HG03565 (cell line): Measurements from ENCODE around the gene LRRC4C.
"Not testable (repeated sequence)": the region's sequence is repeated elsewhere in the genome, so short reads cannot be mapped to it uniquely, and the experiment has no call there.

Experiments used
- ATAC-seq: cut with Tn5 transposase; IDR thresholded peaks from one replicate; pipeline ENCODE4 v1.9.1; 2021; ENCODE audit warnings: mild to moderate bottlenecking, moderate library complexity; ENCODE audit not compliant: unreplicated experiment

Gene LRRC4C

DNA sequence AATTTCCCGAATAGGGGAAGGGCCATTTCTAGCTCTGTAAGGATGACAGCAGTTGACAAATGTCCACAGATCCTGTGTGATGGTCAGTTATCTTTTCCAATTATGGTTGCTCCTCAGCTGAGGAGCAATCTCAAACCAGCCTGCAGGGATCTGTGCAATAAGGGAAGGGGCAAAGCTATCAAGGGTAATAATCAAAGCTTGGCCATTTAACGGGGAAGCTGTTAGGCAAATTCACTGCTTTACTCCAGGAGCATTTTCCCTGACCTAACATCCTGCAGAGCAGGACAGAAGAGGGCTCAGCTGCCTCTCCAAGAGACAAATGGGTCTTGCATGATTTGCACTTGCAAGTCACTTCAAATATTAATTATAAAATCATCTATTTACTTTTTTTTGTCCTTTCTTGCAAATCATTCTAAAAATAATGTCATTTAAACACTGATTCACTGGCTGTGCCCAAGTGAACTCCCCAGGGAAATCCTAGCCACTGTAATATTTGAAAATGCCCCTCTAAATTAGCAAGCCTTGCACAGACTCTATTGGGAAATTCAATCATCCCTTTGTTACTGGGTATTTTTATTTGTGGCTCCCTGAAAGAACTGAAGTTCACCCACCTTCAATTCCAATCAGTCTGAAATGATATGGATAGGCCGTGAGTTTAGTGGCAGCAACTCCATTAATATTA lies 1256.7 kb downstream of the LRRC4C start:
- ATAC-seq, result no peak

DNA sequence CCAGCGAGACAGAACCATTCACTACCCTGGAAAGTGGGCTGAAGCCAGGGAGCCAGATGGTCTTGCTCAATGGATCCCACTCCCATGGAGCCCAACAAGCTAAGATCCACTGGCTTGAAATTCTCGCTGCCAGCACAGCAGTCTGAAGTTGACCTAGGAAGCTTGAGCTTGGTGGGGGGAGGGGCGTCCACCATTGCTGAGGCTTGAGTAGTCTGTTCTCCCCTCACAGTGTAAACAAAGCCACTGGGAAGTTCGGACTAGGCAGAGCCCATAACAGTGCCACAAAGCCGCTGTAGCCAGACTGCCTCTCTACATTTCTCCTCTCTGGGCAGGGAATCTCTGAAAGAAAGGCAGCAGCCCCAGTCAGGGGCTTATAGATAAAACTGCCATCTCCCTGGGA lies 1266.9 kb downstream of the LRRC4C start:
- ATAC-seq, result not testable (repeated sequence)

DNA sequence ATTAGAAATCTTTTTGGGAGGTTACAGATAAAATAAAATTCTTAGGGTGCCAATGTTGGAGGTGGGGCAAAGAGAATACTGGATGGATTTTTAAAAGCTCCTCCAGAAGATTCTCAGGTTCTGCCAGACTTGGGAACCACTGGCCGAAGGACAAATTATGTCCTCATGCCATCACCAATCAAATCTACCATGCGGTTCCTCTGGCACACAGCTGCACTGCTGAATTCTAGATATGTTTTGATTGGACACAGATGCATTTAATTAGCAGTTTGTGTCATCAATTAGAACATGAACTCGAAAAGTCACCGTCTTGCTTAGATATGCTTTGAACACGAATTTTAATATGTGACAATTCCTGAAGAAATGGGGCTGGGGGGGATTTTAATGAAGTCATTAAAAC lies 1269.2 kb downstream of the LRRC4C start:
- ATAC-seq, result no peak

DNA sequence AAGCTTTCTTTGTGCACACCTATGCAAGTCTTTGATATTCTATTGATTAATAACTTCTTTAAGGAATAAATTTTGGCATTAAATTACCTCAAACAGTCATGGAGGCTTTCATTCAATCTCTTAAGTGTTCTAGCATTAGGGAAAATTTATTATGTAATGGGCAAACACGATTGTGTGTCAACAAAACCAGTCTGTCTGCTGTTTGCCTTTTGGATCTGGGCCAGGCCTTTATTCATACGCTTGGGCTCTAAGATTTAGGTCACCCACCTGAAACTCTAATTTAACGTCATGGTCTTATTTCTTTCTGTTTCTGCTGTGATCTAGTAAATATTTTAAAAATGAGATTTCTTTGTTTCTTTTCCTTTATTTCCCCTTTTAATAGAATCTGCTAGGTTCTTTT lies 1270.6 kb downstream of the LRRC4C start:
- no peak for ATAC-seq

DNA sequence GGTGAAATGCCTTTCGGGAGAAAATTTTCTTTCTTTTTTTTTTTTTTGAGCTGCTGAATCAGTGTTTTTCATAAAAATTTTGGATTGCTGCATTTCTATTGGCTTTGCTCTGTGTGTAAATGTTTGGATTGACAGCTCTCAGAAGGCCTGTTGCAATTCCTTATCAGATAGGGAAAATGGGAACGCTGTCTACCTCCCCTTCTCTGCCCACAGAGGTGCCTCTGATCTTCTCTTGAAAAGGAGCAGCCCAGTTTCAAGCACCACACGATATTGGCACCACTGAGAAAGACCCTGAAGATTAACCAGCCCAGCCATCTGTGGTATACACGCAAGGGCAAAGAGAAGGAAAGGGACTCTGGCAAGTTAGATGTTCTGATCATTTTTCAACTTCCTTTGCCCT lies 1272.2 kb downstream of the LRRC4C start:
- no peak for ATAC-seq

DNA sequence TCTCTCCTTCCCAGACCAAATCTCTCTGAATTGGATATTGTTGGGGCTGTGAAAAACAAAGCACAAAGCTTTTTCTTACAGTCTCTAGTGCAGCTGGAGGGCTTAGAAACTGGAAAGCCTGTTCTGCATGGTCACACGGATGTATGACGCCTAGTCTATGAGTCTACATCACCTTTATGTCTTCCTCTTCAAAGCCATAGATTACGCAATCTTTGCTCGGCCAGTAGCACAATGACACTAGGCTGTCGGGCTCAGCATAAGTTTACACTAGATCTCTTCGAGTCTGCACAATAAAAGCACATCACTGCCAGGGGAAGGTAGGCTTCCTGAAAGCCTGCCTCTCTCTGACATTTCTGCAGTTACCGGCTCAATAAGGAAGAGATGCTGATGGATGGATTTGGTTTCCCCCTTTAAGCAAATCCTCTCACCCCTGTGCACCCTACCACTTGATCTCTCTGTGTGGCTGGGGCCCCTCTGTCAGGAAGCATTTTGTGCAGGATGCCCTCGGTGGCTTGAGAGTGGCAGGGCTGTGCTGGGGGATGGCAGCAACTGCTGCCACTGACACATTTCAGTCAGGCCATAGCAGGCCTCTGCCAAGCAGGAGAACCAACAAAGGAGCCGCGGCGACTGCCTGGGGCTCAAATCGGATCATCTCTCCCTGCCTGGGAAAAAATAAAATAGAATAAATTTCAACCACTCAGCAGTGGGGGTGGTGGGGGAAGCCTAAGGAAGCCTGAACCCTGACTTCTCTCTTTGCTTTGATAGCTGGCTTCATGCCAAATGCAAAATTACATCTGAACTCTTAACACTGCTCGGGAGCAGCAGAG lies 1272.8 kb downstream of the LRRC4C start:
- ATAC-seq, result no peak

DNA sequence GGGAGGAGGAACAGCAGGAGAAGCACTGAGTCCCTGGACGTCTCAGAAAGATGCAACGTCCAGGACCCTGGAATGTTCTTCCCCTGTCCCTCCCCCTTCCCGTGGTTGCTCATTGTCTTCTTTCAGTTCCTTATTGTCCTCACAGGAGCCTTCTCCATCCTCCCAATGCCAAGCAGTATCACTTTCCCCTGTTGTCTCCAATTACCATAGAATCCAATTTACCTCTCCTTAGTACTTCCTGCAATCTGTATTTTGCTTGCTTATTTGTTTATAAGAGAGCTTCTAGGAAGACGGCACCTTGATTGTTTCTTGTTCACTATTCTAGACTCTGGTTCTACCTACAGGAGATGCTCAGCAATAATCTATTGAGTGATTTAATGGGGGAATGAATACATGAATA lies 1273.7 kb downstream of the LRRC4C start:
- no peak for ATAC-seq

DNA sequence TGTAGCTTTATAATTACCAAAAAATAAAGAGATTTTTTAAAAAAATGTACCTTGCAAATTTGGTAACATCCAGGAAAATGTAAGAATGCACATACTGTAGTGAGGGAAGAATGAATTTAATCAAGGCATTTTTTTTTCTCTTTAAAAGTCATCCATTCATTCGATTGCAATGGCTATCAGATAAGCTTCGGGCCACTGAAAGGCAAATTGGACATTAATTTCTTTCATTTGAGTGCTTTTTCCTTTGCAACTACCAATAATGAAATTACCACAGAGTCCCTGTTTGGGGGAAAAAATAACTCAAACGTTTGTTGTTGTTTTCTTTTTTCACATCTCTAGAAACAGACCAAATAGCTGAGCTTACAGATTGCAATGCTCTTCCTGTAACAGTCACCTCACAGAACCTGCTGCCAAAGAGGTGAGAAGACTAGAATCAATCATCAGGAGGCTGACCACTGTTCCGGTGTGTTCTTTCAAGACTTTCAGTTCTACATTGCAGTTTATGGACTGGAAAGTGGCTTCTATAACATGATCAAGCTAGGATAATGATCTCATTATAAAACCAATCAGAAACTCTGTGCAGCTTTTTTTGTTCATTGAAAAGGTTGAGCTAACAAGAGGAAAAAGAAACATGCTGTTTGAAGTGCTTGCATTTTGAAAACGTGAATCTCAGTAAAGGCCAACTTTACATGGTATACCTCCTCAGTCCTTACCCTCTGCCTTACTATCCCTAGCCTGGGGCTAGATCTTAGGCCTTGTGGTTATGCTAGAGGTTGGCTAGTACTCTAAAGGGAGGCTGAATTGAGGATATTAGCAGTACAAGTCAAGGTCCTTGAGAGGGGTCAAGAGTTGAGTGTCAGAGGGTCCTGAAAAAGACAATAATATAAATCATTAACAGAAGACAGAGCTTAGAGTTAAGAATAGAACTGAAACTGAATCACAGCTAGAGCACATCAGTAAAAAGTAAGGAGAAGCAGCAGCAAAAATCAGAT lies 1276.1 kb downstream of the LRRC4C start:
- peak; percentile 87 for ATAC-seq

DNA sequence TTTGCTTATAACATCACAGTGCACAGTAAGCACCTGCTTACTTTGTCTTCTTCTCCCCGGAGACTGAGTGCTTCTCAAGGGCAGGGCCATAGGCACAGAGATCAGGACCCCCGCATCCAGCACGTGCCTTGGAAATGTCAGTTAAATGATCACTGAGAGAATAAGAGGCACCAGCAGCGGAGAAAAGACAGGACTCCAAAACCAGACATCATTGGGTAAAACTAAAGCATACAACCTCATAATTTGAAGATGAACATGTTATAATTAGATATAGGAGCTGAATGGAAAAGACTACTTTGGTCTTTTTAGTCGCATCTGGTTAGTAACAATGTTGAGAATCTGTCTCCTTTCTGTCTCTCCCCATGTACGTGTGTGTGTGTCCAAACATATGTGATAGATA lies 1279.9 kb downstream of the LRRC4C start:
- no peak for ATAC-seq

DNA sequence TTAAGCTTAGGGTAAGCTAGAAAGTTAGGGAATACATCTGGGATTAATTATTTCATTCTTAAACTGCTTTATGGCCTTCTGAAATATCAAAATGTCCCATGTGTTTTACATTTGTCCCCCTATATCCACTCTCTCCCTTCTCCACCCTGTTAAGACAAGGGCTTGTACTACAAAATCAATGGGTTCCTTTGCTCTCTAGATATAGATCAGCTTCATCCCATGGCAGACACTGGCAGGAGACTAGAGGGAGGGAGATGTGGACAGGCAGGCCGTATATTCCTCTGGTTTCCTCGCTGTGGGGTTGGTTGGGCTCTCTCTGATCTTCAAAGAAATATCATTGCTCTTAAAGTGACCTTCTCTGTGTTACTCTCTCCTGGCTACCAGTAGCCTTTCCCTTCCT lies 1281.0 kb downstream of the LRRC4C start:
- ATAC-seq, result no peak

DNA sequence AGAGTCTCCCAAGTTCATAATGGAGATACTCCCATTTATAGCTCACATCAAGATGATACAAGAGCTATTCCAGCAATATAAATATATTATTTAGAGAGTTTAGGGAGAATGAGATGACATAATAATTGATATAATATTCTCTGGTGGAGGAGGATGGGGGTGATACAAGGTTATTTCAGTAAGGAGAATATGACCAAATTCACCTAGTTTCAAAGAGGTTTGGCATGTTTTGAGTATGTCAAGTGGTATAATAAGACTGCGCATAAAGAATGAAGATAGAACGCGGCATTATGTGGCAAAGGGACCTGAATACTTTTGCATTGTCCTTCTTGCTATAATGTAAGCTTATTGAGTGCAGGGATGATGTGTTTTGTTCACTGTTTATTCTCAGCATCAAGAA lies 1283.5 kb downstream of the LRRC4C start:
- ATAC-seq, result no peak

DNA sequence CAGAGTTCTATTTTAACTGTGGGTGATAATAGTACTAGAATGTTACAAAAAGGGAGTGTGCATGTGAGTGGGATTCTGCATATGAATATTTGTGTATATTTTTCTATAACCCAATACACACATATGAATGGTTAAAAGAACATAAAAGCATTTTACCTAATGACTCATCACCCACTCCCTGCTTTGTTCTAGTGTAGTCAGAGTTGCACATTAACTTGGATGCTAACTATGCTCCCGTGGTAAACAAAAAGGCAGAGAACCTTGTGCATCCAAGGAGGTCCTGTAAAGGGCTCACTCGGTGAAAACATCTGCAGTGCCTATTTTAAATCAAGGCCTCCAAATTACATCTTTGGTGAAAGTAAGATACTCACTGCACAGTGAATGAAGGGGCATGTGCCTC lies 1289.4 kb downstream of the LRRC4C start:
- ATAC-seq, result no peak

DNA sequence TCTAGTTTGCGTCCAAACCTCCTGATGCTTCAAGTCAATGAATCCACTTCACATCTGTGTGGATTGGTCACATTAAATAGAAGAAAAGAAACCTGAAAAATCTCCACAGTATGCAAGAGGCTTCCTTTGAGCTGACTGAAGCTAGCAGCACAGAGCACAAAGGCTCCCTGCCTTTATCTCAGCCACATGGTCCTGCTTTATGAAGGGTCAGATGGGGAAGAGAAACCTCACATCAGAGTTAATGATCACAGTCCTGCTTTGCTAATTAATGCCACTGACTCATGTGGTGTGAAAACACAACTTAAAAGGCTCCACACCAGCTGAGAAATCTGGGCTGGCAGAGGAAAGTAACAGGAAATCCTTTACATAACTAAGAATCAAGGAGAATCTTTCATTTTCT lies 1291.0 kb downstream of the LRRC4C start:
- peak; percentile 80 for ATAC-seq

DNA sequence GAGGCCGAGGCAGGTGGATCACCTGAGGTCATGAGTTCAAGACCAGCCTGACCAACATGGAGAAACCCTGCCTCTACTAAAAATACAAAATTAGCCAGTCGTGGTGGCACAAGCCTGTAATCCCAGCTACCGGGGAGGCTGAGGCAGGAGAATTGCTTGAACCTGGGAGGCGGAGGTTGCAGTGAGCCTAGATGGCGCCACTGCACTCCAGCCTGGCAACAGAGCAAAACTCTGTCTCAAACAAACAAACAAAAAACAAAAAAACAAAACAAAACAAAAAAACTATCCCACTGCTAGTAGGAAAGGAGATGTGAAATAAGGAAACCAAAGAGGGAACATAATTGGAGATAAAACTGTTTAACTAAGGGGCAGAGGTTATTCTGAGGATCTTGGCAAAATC lies 1291.6 kb downstream of the LRRC4C start:
- not testable (repeated sequence) for ATAC-seq

DNA sequence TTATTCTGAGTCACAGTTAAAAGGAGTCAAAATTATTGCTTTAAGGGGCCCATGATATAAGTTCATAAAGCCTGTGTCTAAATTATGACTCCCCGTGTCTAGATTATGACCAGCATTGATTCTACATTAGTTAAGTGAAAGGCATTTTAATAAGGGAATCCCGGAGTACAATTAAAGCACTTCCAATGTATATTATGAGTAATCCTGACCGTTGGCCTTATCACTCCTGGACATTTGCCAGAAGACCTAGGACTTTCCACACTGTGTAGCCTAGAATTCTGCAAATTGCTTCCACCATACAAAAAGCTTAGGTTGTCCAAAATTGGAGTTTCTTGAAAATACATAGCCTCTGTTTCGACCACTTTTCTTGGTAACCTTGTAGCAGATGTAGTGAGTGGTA lies 1292.6 kb downstream of the LRRC4C start:
- ATAC-seq, result no peak

DNA sequence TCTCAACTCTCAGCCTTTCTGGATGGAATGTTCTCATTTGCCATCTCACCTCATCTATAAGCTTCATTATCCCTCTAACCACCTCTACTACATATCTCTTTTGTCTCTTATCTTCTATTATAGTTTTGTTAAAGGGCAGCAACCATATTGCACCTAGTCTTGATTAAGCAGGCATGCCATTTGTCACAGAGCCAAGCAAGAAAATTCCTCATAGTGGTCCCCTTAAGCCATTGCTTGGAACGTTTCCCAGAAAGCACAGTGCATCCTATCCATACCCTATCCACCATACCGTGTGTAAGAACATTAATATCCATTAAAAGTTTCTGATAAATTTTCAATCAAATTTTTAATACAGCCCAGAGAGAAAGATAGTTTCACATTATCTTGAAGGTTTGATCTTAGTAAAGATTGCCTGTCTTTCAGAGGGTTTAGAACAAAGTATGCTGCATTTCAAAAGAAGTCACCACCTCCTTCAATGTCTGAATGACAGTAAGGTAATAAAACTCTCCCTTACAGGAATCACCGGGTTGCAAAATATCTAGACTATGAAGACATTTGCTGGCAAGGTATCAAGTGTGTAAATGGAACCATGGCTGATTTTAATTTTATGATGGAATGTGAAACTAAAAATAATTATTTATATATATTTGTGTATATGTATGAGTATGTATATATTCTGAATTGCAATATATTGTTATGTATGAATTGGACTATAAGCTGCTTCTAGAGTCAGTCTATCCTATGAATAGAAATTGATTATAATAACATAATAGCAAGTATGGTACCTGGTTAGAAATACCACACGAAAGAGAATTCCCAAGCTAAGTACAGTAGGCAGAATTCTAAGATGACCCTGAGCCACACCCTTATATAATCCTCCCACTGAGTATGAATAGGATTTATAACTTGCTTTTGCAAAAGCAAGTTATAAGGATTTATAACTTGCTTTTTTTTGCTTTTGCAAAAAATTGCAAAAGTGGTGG lies 1296.3 kb downstream of the LRRC4C start:
- no peak for ATAC-seq

DNA sequence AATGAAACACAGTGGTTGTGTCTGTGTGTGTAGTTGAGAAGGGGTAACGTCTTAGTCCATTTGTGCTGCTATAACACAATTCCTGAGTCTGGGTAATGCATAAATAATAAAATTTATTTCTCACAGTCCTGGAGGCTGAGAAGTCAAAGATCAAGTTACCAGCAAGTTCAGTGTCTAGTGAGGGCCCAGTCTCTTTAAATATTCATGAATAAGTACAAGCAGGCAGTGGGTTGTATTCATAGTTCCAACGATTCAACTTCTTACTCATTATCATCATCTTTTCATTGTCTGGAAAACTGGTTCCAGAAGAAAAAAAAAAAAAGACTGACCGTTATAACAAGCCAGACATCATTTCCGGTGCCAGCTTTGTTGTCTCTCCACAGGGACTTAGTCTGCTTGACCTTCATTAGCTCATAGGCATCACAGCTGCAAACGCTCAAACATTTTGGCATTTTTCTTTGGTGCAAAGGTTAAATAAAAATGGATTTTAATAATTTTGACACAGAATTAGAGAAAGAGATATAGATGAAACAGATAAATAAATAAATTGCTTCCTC lies 1297.5 kb downstream of the LRRC4C start:
- ATAC-seq, result no peak

DNA sequence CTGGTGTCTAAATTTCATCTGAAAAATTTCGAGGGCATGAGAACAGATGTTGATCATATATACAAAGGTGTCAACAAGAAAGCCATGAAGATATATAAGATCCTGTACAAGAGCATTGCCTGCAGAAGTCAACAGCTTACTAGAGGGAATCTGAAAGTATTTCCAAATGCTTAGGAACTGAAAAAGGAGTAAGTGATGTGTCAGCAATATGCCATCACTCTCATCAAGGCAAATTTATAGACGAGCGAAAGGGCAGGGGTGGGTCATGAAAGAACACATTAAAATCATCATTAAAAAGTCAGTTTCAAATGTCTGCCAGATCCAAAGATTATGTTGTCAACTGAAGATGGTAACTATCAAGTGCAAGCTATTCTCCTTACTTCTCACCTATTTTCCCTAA lies 1299.0 kb downstream of the LRRC4C start:
- ATAC-seq, result no peak

DNA sequence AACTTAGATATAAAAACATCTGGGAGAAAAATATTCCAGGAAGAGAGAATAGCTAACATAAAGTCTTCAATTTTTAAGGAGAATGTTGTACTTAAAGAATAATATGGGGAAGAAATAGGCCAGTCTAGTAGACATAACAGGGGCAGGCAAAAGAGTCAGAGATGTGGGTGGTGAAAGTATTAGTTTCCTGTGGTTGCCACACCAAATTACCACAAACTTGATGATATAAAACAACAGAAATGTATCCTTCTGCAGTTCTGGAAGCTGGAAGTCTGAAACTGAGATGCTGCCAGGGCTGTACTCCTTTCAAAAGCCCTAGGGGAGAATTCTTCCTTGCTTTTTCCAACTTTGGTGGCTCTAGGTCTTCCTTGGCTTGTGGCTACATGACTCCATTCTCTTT lies 1309.7 kb downstream of the LRRC4C start:
- no peak for ATAC-seq

DNA sequence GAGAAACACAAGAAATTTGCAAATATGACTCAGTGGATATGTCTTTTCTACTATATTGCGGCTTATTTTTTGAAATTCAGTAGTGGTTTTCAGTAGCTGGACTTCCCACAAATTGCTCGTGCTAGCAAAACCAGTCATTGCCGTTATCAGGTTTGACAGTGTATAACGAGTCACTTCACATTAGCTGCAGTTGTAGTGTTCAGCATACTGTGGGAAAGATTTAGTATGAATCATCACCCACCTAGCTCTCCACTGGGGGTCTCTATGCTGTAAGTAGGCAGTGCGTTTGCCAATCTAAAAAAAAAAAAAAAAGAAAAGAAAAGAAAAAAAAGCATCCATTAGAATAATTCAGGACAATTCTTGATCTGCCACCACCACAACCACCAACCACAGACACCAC lies 1318.9 kb downstream of the LRRC4C start:
- no peak for ATAC-seq
